Trophoblast cell (in vitro differentiated cells and primary cell): ENCODE results near the gene PAIP1.

Experiments
- DNase-seq, 2 donors: peaks; one replicate each; pipeline ENCODE4 v3.0.0-alpha.2; 2016
- H2AFZ ChIP-seq: 2 replicates; pipeline ENCODE4 v1.6.1; 2013; ENCODE audit warnings: low read length, moderate library complexity, mild to moderate bottlenecking; ENCODE audit not compliant: insufficient read depth, poor library complexity
- H2AK5ac ChIP-seq: 2 replicates; pipeline ENCODE4 v1.6.1; 2013; ENCODE audit warnings: mild to moderate bottlenecking, low read length
- H2BK120ac ChIP-seq: 2 replicates; pipeline ENCODE4 v1.6.1; 2013; ENCODE audit warnings: low read length, mild to moderate bottlenecking, moderate library complexity; ENCODE audit not compliant: insufficient read depth, poor library complexity
- H2BK12ac ChIP-seq: 2 replicates; pipeline ENCODE4 v1.6.1; 2013; ENCODE audit warnings: mild to moderate bottlenecking, low read length, moderate library complexity
- H2BK5ac ChIP-seq: 2 replicates; pipeline ENCODE4 v1.6.1; 2013; ENCODE audit warnings: low read length, low read depth, moderate library complexity, mild to moderate bottlenecking; ENCODE audit not compliant: poor library complexity
- H3K14ac ChIP-seq: 2 replicates; pipeline ENCODE4 v1.6.1; 2013; ENCODE audit warnings: mild to moderate bottlenecking, low read length
- H3K18ac ChIP-seq: 2 replicates; pipeline ENCODE4 v1.6.1; 2013; ENCODE audit warnings: mild to moderate bottlenecking, low read length
- H3K23ac ChIP-seq: 2 replicates; pipeline ENCODE4 v1.6.1; 2013; ENCODE audit warnings: low read length
- H3K27ac ChIP-seq: 2 replicates; pipeline ENCODE4 v1.5.1; 2013; ENCODE audit warnings: low read depth, mild to moderate bottlenecking, inconsistent platforms, low read length, moderate library complexity
- H3K27me3 ChIP-seq: 2 replicates; pipeline ENCODE4 v1.6.1; 2013; ENCODE audit warnings: inconsistent platforms, mild to moderate bottlenecking, low read length, moderate library complexity; ENCODE audit not compliant: insufficient read depth
- H3K36me3 ChIP-seq, 2 experiments: 1 replicate in 1 of 2; 2 replicates in 1 of 2; pipeline ENCODE4 v1.6.1; 2013; ENCODE audit warnings: low read length in 2 of 2, mild to moderate bottlenecking in 2 of 2, moderate library complexity in 1 of 2; ENCODE audit not compliant: insufficient read depth in 2 of 2, control insufficient read depth in 1 of 2
- H3K4ac ChIP-seq: 2 replicates; pipeline ENCODE4 v1.6.1; 2013; ENCODE audit warnings: low read depth, mild to moderate bottlenecking, low read length, moderate library complexity
- H3K4me1 ChIP-seq, 2 experiments: 1 replicate in 1 of 2; 2 replicates in 1 of 2; pipeline ENCODE4 v1.6.1; 2013; ENCODE audit warnings: low read length in 2 of 2, mild to moderate bottlenecking in 2 of 2, moderate library complexity in 1 of 2; ENCODE audit not compliant: insufficient read depth in 2 of 2, control insufficient read depth in 1 of 2
- H3K4me2 ChIP-seq: 2 replicates; pipeline ENCODE4 v1.6.1; 2013; ENCODE audit warnings: inconsistent platforms, mild to moderate bottlenecking, low read length, moderate library complexity
- H3K4me3 ChIP-seq: 2 replicates; pipeline ENCODE4 v1.5.1; 2013; ENCODE audit warnings: mild to moderate bottlenecking, low read depth, low read length, inconsistent platforms
- H3K79me1 ChIP-seq: one replicate; pipeline ENCODE4 v1.6.1; 2013; ENCODE audit warnings: low read length
- H3K79me2 ChIP-seq: 2 replicates; pipeline ENCODE4 v1.6.1; 2013; ENCODE audit warnings: low read length, mild to moderate bottlenecking; ENCODE audit not compliant: control insufficient read depth, insufficient read depth, poor library complexity
- H3K9ac ChIP-seq: 2 replicates; pipeline ENCODE4 v1.6.1; 2013; ENCODE audit warnings: mild to moderate bottlenecking, low read length
- H3K9me3 ChIP-seq: 2 replicates; pipeline ENCODE4 v1.6.1; 2013; ENCODE audit warnings: low read depth, mild to moderate bottlenecking, control low read depth, inconsistent platforms, low read length; ENCODE audit not compliant: insufficient read depth
- H4K12ac ChIP-seq: 2 replicates; pipeline ENCODE4 v1.6.1; 2013; ENCODE audit warnings: low read depth, mild to moderate bottlenecking, low read length, moderate library complexity
- H4K8ac ChIP-seq: 2 replicates; pipeline ENCODE4 v1.6.1; 2013; ENCODE audit warnings: low read depth, mild to moderate bottlenecking, low read length, moderate library complexity
- H4K91ac ChIP-seq: one replicate; pipeline ENCODE4 v1.6.1; 2013; ENCODE audit warnings: low read depth, mild to moderate bottlenecking, low read length, moderate library complexity
- WGBS: extraction: QIAGEN DNeasy Blood & Tissue Kit; methylation state at CpG from one replicate; pipeline ENCODE4 v1.1.7; 2013; ENCODE audit warnings: missing lambda C conversion rate; ENCODE audit not compliant: insufficient read length, insufficient coverage; ENCODE audit errors: extremely low coverage; 5-methylcytosine and 5-hydroxymethylcytosine counted together

PAIP1 gene

GRCh38 chr5:43523662-43524072 lies 33.2 kb downstream of the PAIP1 start:
- Histone ChIP-seq H3K79me2 (no peaks in the 10 kb centered on the region), H2BK5ac (no peak overlapping the region), H4K91ac (no peak overlapping the region), H4K8ac (no peak overlapping the region), H3K27me3 (no peaks in the 10 kb centered on the region), H3K9me3 (no peaks in the 10 kb centered on the region), H3K4me3 (no peak overlapping the region), H2BK12ac (no peak overlapping the region), H3K4me2 (no peak overlapping the region), H3K4ac (no peak overlapping the region), H3K4me1 (no peaks in the 10 kb centered on the region), H3K14ac (no peak overlapping the region), H3K36me3 (peaks cover 2 to 15% of the 10 kb centered on the region in 2 experiments), H3K9ac (no peak overlapping the region), H2AK5ac (no peak overlapping the region), H3K18ac (no peak overlapping the region), H3K27ac (no peak overlapping the region), H3K79me1 (no peaks in the 10 kb centered on the region), H3K23ac (no peak overlapping the region), H4K12ac (no peak overlapping the region), H2AFZ (no peak overlapping the region), H2BK120ac (no peak overlapping the region)
- WGBS, result no CpG with 5 or more reads among the region's 2 CpGs
- no peak for DNase-seq

GRCh38 chr5:43520615-43521014 lies 36.3 kb downstream of the PAIP1 start:
- H2AFZ ChIP-seq, result no peak overlapping the region
- H3K23ac ChIP-seq, result no peak overlapping the region
- no peak overlapping the region for H3K18ac ChIP-seq
- no peaks in the 10 kb centered on the region for H3K79me1 ChIP-seq
- no peaks in the 10 kb centered on the region for H3K79me2 ChIP-seq
- WGBS, result no CpG with 5 or more reads among the region's 1 CpG
- no peak overlapping the region for H2BK12ac ChIP-seq
- H4K91ac ChIP-seq, result no peak overlapping the region
- no peaks in the 10 kb centered on the region for H3K4me1 ChIP-seq
- no peak overlapping the region for H2AK5ac ChIP-seq
- no peak overlapping the region for H4K8ac ChIP-seq
- no peaks in the 10 kb centered on the region for H3K9me3 ChIP-seq
- no peak overlapping the region for H4K12ac ChIP-seq
- no peak overlapping the region for H2BK5ac ChIP-seq
- H3K36me3 ChIP-seq, result peaks cover 2 to 12% of the 10 kb centered on the region in 2 experiments
- DNase-seq, result no peak
- no peak overlapping the region for H3K4me2 ChIP-seq
- no peak overlapping the region for H3K27ac ChIP-seq
- no peak overlapping the region for H3K4me3 ChIP-seq
- no peak overlapping the region for H3K4ac ChIP-seq
- H3K9ac ChIP-seq, result no peak overlapping the region
- no peak overlapping the region for H2BK120ac ChIP-seq
- H3K27me3 ChIP-seq, result no peaks in the 10 kb centered on the region
- no peak overlapping the region for H3K14ac ChIP-seq

- H2BK120ac ChIP-seq, result no peak overlapping the region
- H2BK5ac ChIP-seq, result no peak overlapping the region
- no peaks in the 10 kb centered on the region for H3K79me2 ChIP-seq
- peaks cover 0 to 3% of the 10 kb centered on the region in 2 experiments for H3K36me3 ChIP-seq
- no peak overlapping the region for H2AFZ ChIP-seq
- H3K4me2 ChIP-seq, result peak overlapping the region; percentile 77
- no peaks in the 10 kb centered on the region for H3K9me3 ChIP-seq
- no peak overlapping the region for H3K9ac ChIP-seq
- no peak overlapping the region for H3K4me3 ChIP-seq
- H3K23ac ChIP-seq, result no peak overlapping the region
- peaks cover 3% of the 10 kb centered on the region for H3K79me1 ChIP-seq
- DNase-seq, result no peak
- peaks cover 0 to 2% of the 10 kb centered on the region in 2 experiments for H3K4me1 ChIP-seq
- no CpG with 5 or more reads among the region's 1 CpG for WGBS
- no peak overlapping the region for H3K27ac ChIP-seq
- no peak overlapping the region for H3K18ac ChIP-seq
- peak overlapping the region; percentile 46 for H4K8ac ChIP-seq
- no peaks in the 10 kb centered on the region for H3K27me3 ChIP-seq
- no peak overlapping the region for H2AK5ac ChIP-seq
- H3K4ac ChIP-seq, result no peak overlapping the region
- no peak overlapping the region for H4K12ac ChIP-seq
- no peak overlapping the region for H4K91ac ChIP-seq
- no peak overlapping the region for H2BK12ac ChIP-seq
- no peak overlapping the region for H3K14ac ChIP-seq
Observed at GRCh38 chr5:43515678-43516048, 41.2 kb downstream of the PAIP1 start.

GRCh38 chr5:43514816-43515677 lies 41.8 kb downstream of the PAIP1 start, which contains the start of gene C5orf34:
TSS of gene C5orf34 (minus strand) at chr5:43515148. CDS start at chr5:43509339, 5,809 bp downstream.
- no CpG with 5 or more reads among the region's 35 CpGs for WGBS
- DNase-seq, result peak; percentile 98 to 99
- Histone ChIP-seq H3K4me1 (peaks cover 0 to 2% of the 10 kb centered on the region in 2 experiments), H3K4ac (no peak within 1 kb of the TSS), H3K9me3 (no peaks in the 10 kb centered on the region), H2AK5ac (no peak within 1 kb of the TSS), H3K27ac (peak within 1 kb of the TSS; percentile 50), H3K4me3 (peak within 1 kb of the TSS; percentile 72), H3K18ac (peak within 1 kb of the TSS; percentile 33), H3K27me3 (no peaks in the 10 kb centered on the region), H3K14ac (peak within 1 kb of the TSS; percentile 35), H3K36me3 (peaks cover 0 to 3% of the 10 kb centered on the region in 2 experiments), H2AFZ (peak within 1 kb of the TSS; percentile 58), H2BK5ac (peak within 1 kb of the TSS; percentile 75), H2BK120ac (peak within 1 kb of the TSS; percentile 55), H3K9ac (peak within 1 kb of the TSS; percentile 82), H4K8ac (peak within 1 kb of the TSS; percentile 86), H3K23ac (no peak within 1 kb of the TSS), H3K4me2 (peak within 1 kb of the TSS; percentile 77), H4K91ac (no peak within 1 kb of the TSS), H4K12ac (peak within 1 kb of the TSS; percentile 35), H3K79me2 (no peaks in the 10 kb centered on the region), H2BK12ac (no peak within 1 kb of the TSS), H3K79me1 (peaks cover 3% of the 10 kb centered on the region)
